ENCODE results near the gene PHF20. TPM values are rescaled to one million over a fixed set of nuclear protein-coding genes. Genes with fewer than 3 reads are reported as not detected.

The PHF20 gene
- total and polyA plus RNA-seq, 2 of the 13 experiments (the other 11 are each of a cell fraction or from before 2014, with no cell fraction given): 22.8 to 34.1 TPM

GRCh38 chr20:35953387-35954199, 181.8 kb downstream of the PHF20 start (continued):
- TF ChIP-seq REST (IDR thresholded peaks at IDR 0.05; ENCODE audit: borderline replicate concordance in 1 of 2, low read depth in 1 of 2, low read length in 2 of 2) (no peak), CHD4 (IDR thresholded peaks at IDR 0.05; ENCODE audit: borderline replicate concordance, low read length) (no peak), KLF13 (CRISPR knock-in tag; IDR thresholded peaks at IDR 0.05) (no peak), CSRNP2 (CRISPR knock-in tag; conservative IDR thresholded peaks at IDR 0.05; ENCODE audit: low read depth) (no peak), ZKSCAN8 (CRISPR knock-in tag; IDR thresholded peaks at IDR 0.05; ENCODE audit: borderline replicate concordance) (no peak), PAXIP1 (CRISPR knock-in tag; conservative IDR thresholded peaks at IDR 0.05) (peak; percentile 13; the same call in 1 of the 2 replicates), FOXO4 (CRISPR knock-in tag; conservative IDR thresholded peaks at IDR 0.05) (0 out of 2 replicates have a peak, but pooled peaks have one; percentile 93), ATF3 (CRISPR knock-in tag; IDR thresholded peaks at IDR 0.05) (no peak), TEF (CRISPR knock-in tag; IDR thresholded peaks at IDR 0.05) (no peak; the same call in 1 of the 2 replicates), U2AF2 (IDR thresholded peaks at IDR 0.05; ENCODE audit: low read depth, low read length) (no peak), HDAC6 (IDR thresholded peaks at IDR 0.05; ENCODE audit: low read depth, low read length) (0 out of 2 replicates have a peak, but pooled peaks have one; percentile 35), CHD2 (IDR thresholded peaks at IDR 0.05; ENCODE audit: low read depth, low read length) (no peak), HOXA7 (CRISPR knock-in tag; IDR thresholded peaks at IDR 0.05) (no peak; the same call in 1 of the 2 replicates), ZNF513 (CRISPR knock-in tag; conservative IDR thresholded peaks at IDR 0.05) (peak; percentile 23; the same call in 1 of the 2 replicates)
